Ovary (tissue), 3 donors: ENCODE results near the gene TMEM117.

Experiments
- CTCF ChIP-seq, 3 donors: fragments of 450-650 bp in 2 of 3; fragments of 200-600 bp in 1 of 3; IDR thresholded peaks; one replicate each; pipeline versions ENCODE4 v1.5.1 to v1.8.0; 2016 to 2022; ENCODE audit warnings: antibody characterized with exemption in 3 of 3, mild to moderate bottlenecking in 1 of 3
- EP300 ChIP-seq: sonication (generic); formaldehyde crosslinking; IDR thresholded peaks from one replicate; pipeline ENCODE4 v1.6.1; 2017; ENCODE audit warnings: antibody characterized with exemption
- POLR2A ChIP-seq: fragments of 450-650 bp; IDR thresholded peaks from one replicate; pipeline ENCODE4 v1.6.1; 2017; ENCODE audit warnings: antibody characterized with exemption, mild to moderate bottlenecking, moderate library complexity
- donor health status: DM: no; HTN: no; CAD: no.

GRCh38 chr12:44347145-44347544 is 511.3 kb downstream of the TMEM117 start:
- no peak for TF ChIP-seq EP300
- TF ChIP-seq CTCF (IDR thresholded peaks at IDR 0.05): no peak
- TF ChIP-seq POLR2A: no peak
